Transverse colon (tissue), 4 donors: ENCODE data around the gene DUSP18. TPM values are rescaled to one million over a fixed set of nuclear protein-coding genes. Genes with fewer than 3 reads are reported as not detected.
"Not testable (repeated sequence)": the region's sequence is repeated elsewhere in the genome, so short reads cannot be mapped to it uniquely, and the experiment has no call there.

ENCODE experiments used
- DNase-seq: peaks from one replicate; pipeline ENCODE4 v3.0.0-alpha.2; 2019
- H3K27ac ChIP-seq, 4 donors: fragments of 200-600 bp; sonication (generic); 2 replicates each; pipeline ENCODE4 v1.5.1; 2016 to 2018; ENCODE audit warnings: inconsistent platforms in 4 of 4
- H3K27me3 ChIP-seq: fragments of 200-600 bp; sonication (generic); 2 replicates; pipeline ENCODE4 v1.5.1; 2017; ENCODE audit warnings: inconsistent platforms
- H3K36me3 ChIP-seq, 4 donors: fragments of 200-600 bp; sonication (generic); 2 replicates each; pipeline ENCODE4 v1.5.1; 2017 to 2019; ENCODE audit warnings: inconsistent platforms in 4 of 4
- H3K4me1 ChIP-seq, 4 donors: fragments of 200-600 bp; sonication (generic); 2 replicates each; pipeline ENCODE4 v1.5.1; 2017 to 2020; ENCODE audit warnings: inconsistent platforms in 4 of 4
- H3K4me3 ChIP-seq, 4 donors: fragments of 200-600 bp; sonication (generic); 1 replicate in 1 of 4; 2 replicates in 3 of 4; pipeline versions ENCODE4 v1.5.1 to v1.6.1; 2017 to 2019; ENCODE audit warnings: inconsistent platforms in 4 of 4
- H3K9me3 ChIP-seq, 2 donors: fragments of 200-600 bp; sonication (generic); 2 replicates each; pipeline ENCODE4 v1.5.1; 2017 to 2019; ENCODE audit warnings: inconsistent platforms in 2 of 2
- EP300 ChIP-seq: sonication (generic); formaldehyde crosslinking; IDR thresholded peaks from one replicate; pipeline ENCODE4 v1.6.1; 2017; ENCODE audit warnings: antibody characterized with exemption, low read depth
- POLR2A ChIP-seq: fragments of 450-650 bp; IDR thresholded peaks from one replicate; pipeline ENCODE4 v1.6.1; 2016; ENCODE audit warnings: antibody characterized with exemption, mild to moderate bottlenecking, moderate library complexity
- POLR2AphosphoS5 ChIP-seq, 3 donors: sonication (generic); formaldehyde crosslinking; IDR thresholded peaks; one replicate each; pipeline ENCODE4 v1.6.1; 2016; ENCODE audit warnings: antibody characterized with exemption in 3 of 3
- WGBS, 2 donors: methylation state at CpG; one replicate each; pipeline ENCODE4 v1.1.5; 2018; ENCODE audit warnings: low coverage in 1 of 2; 5-methylcytosine and 5-hydroxymethylcytosine counted together
- in situ Hi-C, 4 donors: fragments of 200-750 bp; cut with MboI; loops; one replicate each; pipeline versions ENCODE4 v1.15.0 to v1.15.1; 2017; ENCODE audit warnings: low sequenced_read_pairs in 3 of 4, low pct_ligation_motif_present in 1 of 4, low pct_unique_long_range_greater_than_20kb in 1 of 4
- intact Hi-C: fragments of 100-400 bp; cut with DNase I; formaldehyde crosslinking; loops from one replicate; pipeline ENCODE4 v1.15.1; 2023; ENCODE audit warnings: low total_unique reads
- total RNA-seq, 4 donors: library from RNA; depleted of rRNA; stranded (reverse); fragments of >200 nt; gene quantifications; one replicate each; pipeline ENCODE4 v1.1.0, GENCODE V29; 2016
- TF ChIP-seq, protein P1 (sequence below), 5 experiments: fragments of 200-600 bp in 3 of 5; fragments of 450-650 bp in 2 of 5; sonication (generic) in 3 of 5; IDR thresholded peaks; 1 replicate in 2 of 5; 2 replicates in 3 of 5; pipeline ENCODE4 v1.5.1; 2016 to 2017; ENCODE audit warnings: antibody characterized with exemption in 5 of 5, inconsistent platforms in 3 of 5, mild to moderate bottlenecking in 2 of 5, moderate library complexity in 1 of 5

Gene DUSP18
- total RNA-seq, 4 donors from 2014 or later: 13.7 to 38.2 (median 29.8) TPM

DNA sequence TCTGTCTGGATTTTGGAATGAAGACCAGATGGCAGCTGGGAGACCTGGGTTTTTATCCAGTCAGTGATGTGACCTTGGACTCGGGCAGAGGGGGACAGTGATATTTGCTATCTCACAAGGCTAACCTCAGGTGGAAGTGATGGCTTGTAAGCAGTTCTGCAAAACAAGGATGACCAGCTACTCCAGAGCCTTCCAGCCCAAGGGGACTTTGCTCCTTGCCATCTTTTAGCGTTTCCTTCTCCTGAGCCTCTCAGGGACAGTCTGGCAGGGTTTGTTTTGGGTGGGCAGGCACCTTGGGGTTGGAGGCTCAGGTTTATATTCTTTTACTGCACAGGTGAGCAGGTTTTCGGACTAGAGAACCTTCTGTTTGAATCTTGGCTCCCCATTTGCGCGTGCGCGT, 17.5 kb upstream of the DUSP18 start:
- DNase-seq: peak; percentile 21
- no peaks in the 10 kb centered on the region for H3K27me3 ChIP-seq
- no peaks in the 10 kb centered on the region for H3K9me3 ChIP-seq
- TF ChIP-seq POLR2AphosphoS5 (IDR thresholded peaks at IDR 0.05) (no peak), EP300 (no peak), POLR2A (no peak)
- TF ChIP-seq, protein P1, sequence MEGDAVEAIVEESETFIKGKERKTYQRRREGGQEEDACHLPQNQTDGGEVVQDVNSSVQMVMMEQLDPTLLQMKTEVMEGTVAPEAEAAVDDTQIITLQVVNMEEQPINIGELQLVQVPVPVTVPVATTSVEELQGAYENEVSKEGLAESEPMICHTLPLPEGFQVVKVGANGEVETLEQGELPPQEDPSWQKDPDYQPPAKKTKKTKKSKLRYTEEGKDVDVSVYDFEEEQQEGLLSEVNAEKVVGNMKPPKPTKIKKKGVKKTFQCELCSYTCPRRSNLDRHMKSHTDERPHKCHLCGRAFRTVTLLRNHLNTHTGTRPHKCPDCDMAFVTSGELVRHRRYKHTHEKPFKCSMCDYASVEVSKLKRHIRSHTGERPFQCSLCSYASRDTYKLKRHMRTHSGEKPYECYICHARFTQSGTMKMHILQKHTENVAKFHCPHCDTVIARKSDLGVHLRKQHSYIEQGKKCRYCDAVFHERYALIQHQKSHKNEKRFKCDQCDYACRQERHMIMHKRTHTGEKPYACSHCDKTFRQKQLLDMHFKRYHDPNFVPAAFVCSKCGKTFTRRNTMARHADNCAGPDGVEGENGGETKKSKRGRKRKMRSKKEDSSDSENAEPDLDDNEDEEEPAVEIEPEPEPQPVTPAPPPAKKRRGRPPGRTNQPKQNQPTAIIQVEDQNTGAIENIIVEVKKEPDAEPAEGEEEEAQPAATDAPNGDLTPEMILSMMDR (IDR thresholded peaks at IDR 0.05): no peak
- H3K4me3 ChIP-seq: no peak overlapping the region
- WGBS, 2 donors: 61% methylated on average over 7 of the region's 7 CpGs; no CpG with 5 or more reads in 1 of the 2 donors
- H3K36me3 ChIP-seq: no peaks in the 10 kb centered on the region
- intact Hi-C loops (no loop called here), in situ Hi-C loops (no loop called here)
- H3K4me1 ChIP-seq: peaks cover 6 to 22% (median 10%) of the 10 kb centered on the region in 4 donors
- H3K27ac ChIP-seq: no peak overlapping the region

DNA sequence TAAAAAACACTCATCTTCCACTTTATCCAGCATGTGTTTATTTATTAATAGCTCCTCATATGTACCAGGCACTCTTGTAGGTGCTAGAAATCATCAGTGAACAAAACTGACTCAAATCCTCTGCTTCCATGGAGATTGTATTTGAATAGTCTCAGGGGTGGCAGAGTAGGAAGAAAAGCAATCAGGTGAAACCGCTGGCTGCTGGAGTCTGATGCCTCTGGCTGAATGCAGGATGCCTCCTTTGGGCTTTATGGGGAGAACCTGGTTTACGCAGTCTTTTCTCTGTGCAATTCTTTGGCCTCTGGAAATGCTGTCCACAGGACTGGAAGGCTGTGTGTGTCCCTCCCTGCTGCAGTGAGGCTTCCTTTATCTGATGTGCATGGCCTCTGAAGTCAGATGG, 14.2 kb upstream of the DUSP18 start:
- intact Hi-C loops: no loop called here
- 80 to 84% methylated on average over 1 to 2 of the region's 2 CpGs for WGBS, 2 donors
- Histone ChIP-seq H3K36me3 (no peaks in the 10 kb centered on the region), H3K9me3 (no peaks in the 10 kb centered on the region), H3K4me1 (peaks cover 9 to 32% (median 12%) of the 10 kb centered on the region in 4 donors), H3K27me3 (no peaks in the 10 kb centered on the region), H3K27ac (no peak overlapping the region), H3K4me3 (no peak overlapping the region)
- in situ Hi-C loops: no loop called here
- TF ChIP-seq POLR2AphosphoS5 (IDR thresholded peaks at IDR 0.05) (no peak), EP300 (no peak), POLR2A (no peak)
- TF ChIP-seq, protein P1 (IDR thresholded peaks at IDR 0.05): no peak
- no peak for DNase-seq

DNA sequence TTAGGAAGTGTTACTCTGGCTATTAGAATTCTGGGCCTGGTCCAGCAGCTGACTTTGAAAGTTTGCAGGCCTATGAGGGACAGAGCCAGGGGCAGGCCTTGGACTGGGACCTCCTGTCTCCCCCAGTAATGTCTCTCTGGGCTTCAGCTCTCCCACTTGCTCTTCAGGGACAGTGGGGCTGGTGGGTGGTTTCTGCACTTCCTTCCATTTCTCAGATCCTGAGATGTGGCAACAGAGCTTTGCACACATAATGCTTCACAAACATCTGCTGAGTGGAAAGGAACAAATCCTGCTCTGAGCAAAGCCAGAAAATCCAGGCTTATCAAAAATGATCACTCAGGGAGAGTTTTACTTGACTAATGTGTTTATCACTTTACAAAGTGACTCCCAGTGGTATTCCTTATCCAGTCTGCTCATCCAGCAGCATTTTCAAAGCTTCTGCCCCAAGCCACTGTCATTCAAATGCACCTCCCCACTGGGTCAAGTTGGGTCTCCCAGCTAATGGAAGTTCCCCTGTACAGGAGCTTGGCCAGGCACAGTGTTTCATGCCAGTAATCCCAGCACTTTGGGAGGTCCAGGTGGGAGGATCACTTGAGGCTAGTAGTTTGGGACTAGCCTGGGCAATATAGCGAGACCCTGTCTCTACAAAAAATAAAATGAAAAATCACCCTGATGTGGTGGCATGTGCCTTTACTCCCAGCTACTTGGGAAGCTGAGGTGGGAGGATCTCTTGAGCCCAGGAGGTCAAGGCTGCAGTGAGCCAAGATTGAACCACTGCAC, 13.5 kb upstream of the DUSP18 start:
- in situ Hi-C loops: no loop called here
- Histone ChIP-seq H3K36me3 (no peaks in the 10 kb centered on the region), H3K27me3 (no peaks in the 10 kb centered on the region), H3K27ac (peak overlapping the region in 1 of 4 donors; percentile 57), H3K4me3 (no peak overlapping the region), H3K9me3 (no peaks in the 10 kb centered on the region), H3K4me1 (peaks cover 9 to 32% (median 12%) of the 10 kb centered on the region in 4 donors)
- intact Hi-C loops: no loop called here
- TF ChIP-seq, protein P1 (IDR thresholded peaks at IDR 0.05): no peak
- TF ChIP-seq EP300 (no peak), POLR2AphosphoS5 (IDR thresholded peaks at IDR 0.05) (no peak), POLR2A (no peak)
- DNase-seq: no peak
- 86% methylated on average over 1 of the region's 1 CpG; no CpG with 5 or more reads in 1 of the 2 donors for WGBS, 2 donors

DNA sequence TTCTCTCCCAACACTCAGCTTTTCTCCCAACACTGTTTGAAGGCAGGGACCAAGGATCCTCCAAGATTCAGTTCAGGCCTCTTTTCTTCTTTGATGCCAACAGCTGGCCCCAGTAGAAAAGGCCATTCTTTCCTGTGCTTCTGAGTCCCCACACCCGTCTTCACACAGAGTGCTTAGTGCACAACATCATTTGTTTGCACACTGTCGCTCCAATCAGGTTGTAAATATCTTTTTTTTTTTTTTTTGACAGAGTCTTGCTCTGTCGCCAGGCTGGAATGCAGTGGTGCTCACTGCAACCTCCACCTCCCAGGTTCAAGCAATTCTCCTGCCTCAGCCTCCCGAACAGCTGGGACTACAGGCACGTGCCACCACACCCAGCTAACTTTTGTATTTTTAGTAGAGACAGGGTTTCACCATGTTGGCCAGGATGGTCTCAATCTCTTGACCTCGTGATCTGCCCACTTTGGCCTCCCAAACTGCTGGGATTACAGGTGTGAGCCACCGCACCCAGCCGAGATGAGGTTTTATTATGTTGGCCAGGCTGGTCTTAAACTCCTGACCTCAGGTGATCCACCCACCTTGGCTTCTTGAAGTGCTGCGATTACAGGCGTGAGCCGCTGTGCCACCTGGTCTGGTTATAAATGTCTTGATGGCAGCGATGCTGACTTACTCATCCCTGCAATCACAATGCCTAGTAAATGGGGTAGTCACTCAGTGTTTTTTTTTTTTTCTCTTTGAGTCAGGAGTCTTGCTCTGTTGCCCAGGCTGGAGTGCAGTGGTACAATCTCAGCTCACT, 12.4 kb upstream of the DUSP18 start:
- H3K36me3 ChIP-seq, intact Hi-C loops, H3K9me3 ChIP-seq, H3K27me3 ChIP-seq, H3K4me3 ChIP-seq, in situ Hi-C loops: not testable (repeated sequence)
- peak; percentile 70 for DNase-seq
- WGBS, 2 donors: 41 to 46% methylated on average over 8 to 12 of the region's 12 CpGs
- peak in 2 of 3 donors; percentile 13 to 14 for TF ChIP-seq POLR2AphosphoS5 (IDR thresholded peaks at IDR 0.05)
- Histone ChIP-seq H3K27ac (peak overlapping the region in 3 of 4 donors; percentile 28 to 57 (median 41)), H3K4me1 (peaks cover 9 to 26% (median 12%) of the 10 kb centered on the region in 4 donors)

DNA sequence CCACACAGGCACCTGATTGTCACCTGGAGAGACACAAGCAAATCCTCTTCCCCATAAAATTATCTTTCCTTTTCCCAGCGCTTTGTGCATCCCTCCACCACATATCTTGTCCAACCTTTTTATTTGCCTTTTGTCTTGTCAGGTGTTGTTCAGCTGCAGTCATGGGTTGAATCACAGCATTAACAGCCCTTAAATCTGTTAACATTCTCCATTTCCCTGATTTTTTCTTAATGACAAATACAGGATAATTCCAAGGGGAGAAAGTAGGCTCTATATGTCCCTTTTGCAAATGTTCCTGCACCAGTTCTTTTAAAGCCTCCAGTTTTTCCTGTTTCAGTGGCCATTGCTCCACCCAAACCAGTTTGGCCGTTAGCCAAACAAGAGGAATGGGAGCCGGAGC, 8.9 kb upstream of the DUSP18 start:
- in situ Hi-C loops, H3K36me3 ChIP-seq, H3K27me3 ChIP-seq, intact Hi-C loops, H3K4me3 ChIP-seq, H3K27ac ChIP-seq, H3K9me3 ChIP-seq, DNase-seq: not testable (repeated sequence)
- H3K4me1 ChIP-seq: peaks cover 9 to 24% (median 12%) of the 10 kb centered on the region in 4 donors
- 57 to 60% methylated on average over 3 of the region's 3 CpGs for WGBS, 2 donors
